Measurements from ENCODE around the gene PLEKHA6.

GRCh38 chr1:204191456-204191855 is 168.3 kb downstream of the PLEKHA6 start:
- TF ChIP-seq CTCF (IDR thresholded peaks at IDR 0.05; ENCODE audit: low read depth, low read length, poor library complexity, severe bottlenecking) = no peak
- TF ChIP-seq EZH2phosphoT487 (IDR thresholded peaks at IDR 0.05; ENCODE audit: borderline replicate concordance, low read length) = no peak

All from DOHH2 (cell line).